Measurements from ENCODE around the gene PCDHA9.

- TF ChIP-seq CTCF (IDR thresholded peaks at IDR 0.05 in 8 of 11, conservative IDR thresholded peaks at IDR 0.05 in 3 of 11) (peak in 2 of 11 experiments; percentile 15 to 26), POLR2AphosphoS5 (IDR thresholded peaks at IDR 0.05) (no peak)
Measured at GRCh38 chr5:140821375-140822280, 26.6 kb upstream of the PCDHA9 start, which contains the start of gene PCDHA5.

Data from spleen (tissue), 7 donors.